Measurements from ENCODE around the gene FCHO2. TPM values are rescaled to one million over a fixed set of nuclear protein-coding genes. Genes with fewer than 3 reads are reported as not detected.

FCHO2 gene
- total RNA-seq, 1 experiment from 2014 or later: 5.1 TPM

DNA sequence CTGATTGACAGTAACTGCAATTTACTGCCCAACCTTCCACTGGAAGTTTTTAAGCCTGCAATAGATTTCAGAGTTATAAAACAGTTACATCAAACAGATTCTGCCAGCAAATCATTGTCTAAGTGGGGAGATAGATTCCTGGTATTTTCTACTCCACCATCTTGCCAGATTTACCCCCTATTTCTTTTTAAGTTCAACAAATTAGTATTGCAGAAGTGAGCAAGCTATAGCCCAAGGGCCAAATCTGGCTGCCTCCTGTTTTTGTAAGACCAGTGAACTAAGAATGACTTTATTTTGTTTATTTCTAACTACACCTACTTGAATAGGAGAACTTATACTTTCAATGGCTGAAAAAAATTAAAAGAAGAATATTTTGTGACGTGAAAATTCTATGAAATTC is 155.7 kb downstream of the FCHO2 start:
- no peak overlapping the region for H3K9ac ChIP-seq (ENCODE audit: low read length)
- no peaks in the 10 kb centered on the region for H3K9me2 ChIP-seq (replicated peaks; ENCODE audit: insufficient read depth, low read length)
- no peak overlapping the region for H3K27ac ChIP-seq (ENCODE audit: low read length)
- H2AFZ ChIP-seq (ENCODE audit: low read length): no peak overlapping the region
- no peaks in the 10 kb centered on the region for H3K27me3 ChIP-seq (ENCODE audit: low read length)
- DNase-seq: no peak
- no peak overlapping the region for H3K4me3 ChIP-seq (ENCODE audit: low read length)
- no peaks in the 10 kb centered on the region for H3K36me3 ChIP-seq (ENCODE audit: insufficient read depth, low read length)
- no peaks in the 10 kb centered on the region for H3K4me1 ChIP-seq (ENCODE audit: low read length)
- H3K79me2 ChIP-seq (ENCODE audit: low read length): no peaks in the 10 kb centered on the region
- no peaks in the 10 kb centered on the region for H3K9me3 ChIP-seq (ENCODE audit: low read length)
- no peaks in the 10 kb centered on the region for H4K20me1 ChIP-seq (ENCODE audit: insufficient read depth, low read depth, low read length)
- H3K4me2 ChIP-seq (ENCODE audit: low read depth, low read length, poor library complexity, severe bottlenecking): no peak overlapping the region

DNA sequence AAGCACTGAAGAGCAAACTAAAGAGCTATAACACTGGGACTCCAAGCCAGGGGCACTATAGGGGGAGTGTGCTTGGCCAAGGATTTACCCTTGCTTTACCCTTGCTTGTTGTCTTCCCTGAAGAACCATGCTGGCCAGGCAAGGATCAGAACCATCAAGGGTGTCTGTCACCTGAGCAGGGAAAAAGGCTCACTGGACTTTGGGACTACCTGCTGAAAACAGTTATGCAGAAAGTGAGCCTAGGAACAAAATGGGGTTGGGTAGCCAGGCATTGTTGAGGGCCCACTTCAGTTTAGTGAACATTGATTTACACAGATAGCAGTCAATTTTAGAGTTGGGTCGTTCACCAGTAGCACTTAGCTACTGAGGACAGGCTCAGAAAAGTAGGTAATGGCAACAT is 156.5 kb downstream of the FCHO2 start:
- no peaks in the 10 kb centered on the region for H3K4me1 ChIP-seq (ENCODE audit: low read length)
- H3K4me3 ChIP-seq (ENCODE audit: low read length): no peak overlapping the region
- no peak for DNase-seq
- no peaks in the 10 kb centered on the region for H4K20me1 ChIP-seq (ENCODE audit: insufficient read depth, low read depth, low read length)
- no peak overlapping the region for H3K9ac ChIP-seq (ENCODE audit: low read length)
- H3K9me2 ChIP-seq (replicated peaks; ENCODE audit: insufficient read depth, low read length): no peaks in the 10 kb centered on the region
- H3K4me2 ChIP-seq (ENCODE audit: low read depth, low read length, poor library complexity, severe bottlenecking): no peak overlapping the region
- no peaks in the 10 kb centered on the region for H3K27me3 ChIP-seq (ENCODE audit: low read length)
- no peak overlapping the region for H2AFZ ChIP-seq (ENCODE audit: low read length)
- H3K9me3 ChIP-seq (ENCODE audit: low read length): no peaks in the 10 kb centered on the region
- H3K27ac ChIP-seq (ENCODE audit: low read length): no peak overlapping the region
- H3K79me2 ChIP-seq (ENCODE audit: low read length): no peaks in the 10 kb centered on the region
- no peaks in the 10 kb centered on the region for H3K36me3 ChIP-seq (ENCODE audit: insufficient read depth, low read length)

- H2AFZ ChIP-seq (ENCODE audit: low read length): no peak overlapping the region
- no peaks in the 10 kb centered on the region for H3K9me3 ChIP-seq (ENCODE audit: low read length)
- no peaks in the 10 kb centered on the region for H3K36me3 ChIP-seq (ENCODE audit: insufficient read depth, low read length)
- no peak overlapping the region for H3K9ac ChIP-seq (ENCODE audit: low read length)
- H3K9me2 ChIP-seq (replicated peaks; ENCODE audit: insufficient read depth, low read length): no peaks in the 10 kb centered on the region
- no peak overlapping the region for H3K4me3 ChIP-seq (ENCODE audit: low read length)
- no peaks in the 10 kb centered on the region for H3K4me1 ChIP-seq (ENCODE audit: low read length)
- H3K79me2 ChIP-seq (ENCODE audit: low read length): no peaks in the 10 kb centered on the region
- DNase-seq: no peak
- H4K20me1 ChIP-seq (ENCODE audit: insufficient read depth, low read depth, low read length): no peaks in the 10 kb centered on the region
- H3K27ac ChIP-seq (ENCODE audit: low read length): no peak overlapping the region
- H3K4me2 ChIP-seq (ENCODE audit: low read depth, low read length, poor library complexity, severe bottlenecking): no peak overlapping the region
- H3K27me3 ChIP-seq (ENCODE audit: low read length): no peaks in the 10 kb centered on the region
These were observed 158.3 kb downstream of the FCHO2 start for GRCh38 chr5:73114044-73114688.

DNA sequence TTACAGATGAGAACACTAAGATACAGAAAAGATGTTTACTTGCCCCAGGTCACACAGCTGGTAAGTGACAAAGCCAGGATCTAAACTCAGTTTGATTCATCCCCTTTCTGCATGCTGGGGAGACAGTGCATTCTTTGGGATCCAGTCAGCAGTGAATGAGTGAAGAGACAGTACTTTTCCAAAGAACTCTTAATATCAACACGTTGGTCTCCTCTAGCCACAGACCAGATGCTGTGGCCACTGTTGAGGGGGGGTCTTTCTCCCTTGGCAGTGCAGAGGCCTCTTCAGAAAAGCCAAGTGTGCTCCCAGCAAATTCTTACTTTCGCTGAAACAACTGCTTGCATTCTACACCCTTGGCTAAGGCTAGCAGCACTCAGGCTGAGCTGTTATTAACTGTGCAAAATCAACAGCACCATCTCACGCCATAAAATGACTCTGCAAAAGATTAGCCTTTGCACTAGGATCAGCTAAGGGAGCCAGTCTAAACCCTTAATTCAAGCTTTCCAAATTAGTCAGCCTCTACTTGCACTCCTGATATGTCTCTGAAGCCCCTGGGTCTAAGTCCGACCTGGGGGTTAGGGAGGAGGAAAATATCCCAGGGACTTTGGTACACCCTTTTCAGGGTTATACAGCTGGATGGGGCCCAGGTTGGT is 159.7 kb downstream of the FCHO2 start:
- DNase-seq: no peak
- Histone ChIP-seq H3K9me3 (ENCODE audit: low read length) (no peaks in the 10 kb centered on the region), H3K9ac (ENCODE audit: low read length) (no peak overlapping the region), H2AFZ (ENCODE audit: low read length) (no peak overlapping the region), H3K4me2 (ENCODE audit: low read depth, low read length, poor library complexity, severe bottlenecking) (no peak overlapping the region), H3K4me3 (ENCODE audit: low read length) (no peak overlapping the region), H3K36me3 (ENCODE audit: insufficient read depth, low read length) (no peaks in the 10 kb centered on the region), H3K9me2 (replicated peaks; ENCODE audit: insufficient read depth, low read length) (no peaks in the 10 kb centered on the region), H3K79me2 (ENCODE audit: low read length) (no peaks in the 10 kb centered on the region), H3K4me1 (ENCODE audit: low read length) (no peaks in the 10 kb centered on the region), H4K20me1 (ENCODE audit: insufficient read depth, low read depth, low read length) (no peaks in the 10 kb centered on the region), H3K27me3 (ENCODE audit: low read length) (no peaks in the 10 kb centered on the region), H3K27ac (ENCODE audit: low read length) (no peak overlapping the region)

DNA sequence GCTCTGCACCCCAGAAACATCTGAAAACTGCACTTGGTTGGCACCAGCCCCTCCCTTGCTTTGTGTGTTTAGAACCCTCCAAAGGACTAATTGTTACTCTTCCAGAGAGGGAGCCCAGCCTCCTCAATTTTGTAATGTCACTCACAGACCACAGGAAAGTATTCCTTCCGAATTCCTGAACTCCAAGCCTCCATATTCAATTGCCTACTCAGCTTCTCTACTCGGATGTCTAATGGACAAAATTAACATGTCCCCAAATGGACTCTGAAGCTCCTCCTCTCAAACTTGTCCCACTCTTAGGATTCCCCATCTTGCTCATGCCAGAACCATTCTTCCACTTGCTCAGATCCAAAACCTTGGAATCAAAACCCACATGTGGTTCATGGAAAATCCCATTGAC is 160.7 kb downstream of the FCHO2 start:
- H3K27me3 ChIP-seq (ENCODE audit: low read length): no peaks in the 10 kb centered on the region
- no peaks in the 10 kb centered on the region for H3K9me2 ChIP-seq (replicated peaks; ENCODE audit: insufficient read depth, low read length)
- no peak overlapping the region for H3K27ac ChIP-seq (ENCODE audit: low read length)
- no peaks in the 10 kb centered on the region for H3K79me2 ChIP-seq (ENCODE audit: low read length)
- no peak for DNase-seq
- H3K9ac ChIP-seq (ENCODE audit: low read length): no peak overlapping the region
- H3K4me1 ChIP-seq (ENCODE audit: low read length): no peaks in the 10 kb centered on the region
- no peaks in the 10 kb centered on the region for H4K20me1 ChIP-seq (ENCODE audit: insufficient read depth, low read depth, low read length)
- no peak overlapping the region for H3K4me2 ChIP-seq (ENCODE audit: low read depth, low read length, poor library complexity, severe bottlenecking)
- no peak overlapping the region for H3K4me3 ChIP-seq (ENCODE audit: low read length)
- H2AFZ ChIP-seq (ENCODE audit: low read length): no peak overlapping the region
- H3K36me3 ChIP-seq (ENCODE audit: insufficient read depth, low read length): no peaks in the 10 kb centered on the region
- H3K9me3 ChIP-seq (ENCODE audit: low read length): no peaks in the 10 kb centered on the region

DNA sequence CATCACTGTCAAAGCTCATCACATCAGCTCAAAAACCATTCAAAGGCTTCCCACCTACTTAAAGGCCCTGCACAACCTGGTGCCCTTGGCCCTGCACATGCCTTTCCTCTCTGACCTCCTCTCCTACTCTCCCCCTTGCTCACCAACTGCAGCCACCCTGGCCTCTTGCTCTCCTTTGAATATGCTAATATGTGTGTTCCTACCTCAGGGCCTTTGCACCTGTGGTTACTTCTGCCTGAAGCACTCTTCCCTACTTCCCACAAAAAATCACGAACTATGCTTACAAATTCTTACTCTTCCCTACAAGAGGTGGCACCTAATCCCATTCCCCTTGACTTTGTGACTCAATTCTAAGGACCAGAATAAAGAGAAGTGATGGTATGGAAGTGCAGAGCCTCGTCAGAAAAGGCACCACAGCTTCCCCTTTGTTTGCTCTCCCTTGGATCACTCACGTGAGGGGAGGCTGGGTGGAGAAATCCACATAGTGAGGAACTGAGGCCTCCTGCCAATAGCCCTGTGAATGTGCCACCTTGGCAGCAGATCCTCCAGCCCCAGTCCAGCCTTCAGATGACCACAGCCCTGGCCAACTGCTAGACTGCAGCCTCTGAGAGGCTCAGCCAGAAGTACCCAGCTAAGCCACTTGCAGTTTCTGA is 161.4 kb downstream of the FCHO2 start:
- no peak for DNase-seq
- Histone ChIP-seq H3K27ac (ENCODE audit: low read length) (no peak overlapping the region), H3K4me3 (ENCODE audit: low read length) (no peak overlapping the region), H3K4me2 (ENCODE audit: low read depth, low read length, poor library complexity, severe bottlenecking) (no peak overlapping the region), H3K9me3 (ENCODE audit: low read length) (no peaks in the 10 kb centered on the region), H3K79me2 (ENCODE audit: low read length) (no peaks in the 10 kb centered on the region), H3K4me1 (ENCODE audit: low read length) (no peaks in the 10 kb centered on the region), H3K36me3 (ENCODE audit: insufficient read depth, low read length) (no peaks in the 10 kb centered on the region), H3K9ac (ENCODE audit: low read length) (no peak overlapping the region), H3K9me2 (replicated peaks; ENCODE audit: insufficient read depth, low read length) (no peaks in the 10 kb centered on the region), H3K27me3 (ENCODE audit: low read length) (no peaks in the 10 kb centered on the region), H4K20me1 (ENCODE audit: insufficient read depth, low read depth, low read length) (no peaks in the 10 kb centered on the region), H2AFZ (ENCODE audit: low read length) (no peak overlapping the region)

DNA sequence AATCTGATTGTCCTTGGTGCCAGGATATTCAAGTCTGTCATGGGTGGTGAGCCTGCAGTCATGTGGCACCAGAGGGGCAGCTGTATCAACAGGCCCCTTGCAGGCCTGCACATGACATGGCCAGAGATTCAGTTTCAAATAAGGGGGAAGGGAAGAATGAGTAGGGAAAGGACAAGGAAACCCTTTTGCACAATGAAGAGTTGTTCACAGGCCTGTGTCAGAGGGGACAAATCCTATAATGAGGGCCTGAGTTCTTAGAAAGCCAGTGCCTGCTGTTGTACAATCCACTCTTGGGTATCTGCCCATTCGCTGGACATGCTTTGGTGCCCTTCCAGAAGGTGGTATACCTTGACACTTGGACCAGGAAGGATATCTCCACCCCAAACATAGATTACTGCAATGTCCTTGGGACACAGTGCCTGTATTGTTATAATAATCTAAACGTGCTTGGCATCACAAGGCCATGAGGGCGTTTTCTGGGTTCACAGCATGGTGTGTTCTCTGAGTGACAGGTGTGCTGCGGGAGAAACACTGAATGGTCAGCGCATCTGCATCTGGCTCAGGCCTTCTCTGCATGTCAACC is 162.6 kb downstream of the FCHO2 start:
- Histone ChIP-seq H3K9ac (ENCODE audit: low read length) (no peak overlapping the region), H4K20me1 (ENCODE audit: insufficient read depth, low read depth, low read length) (no peaks in the 10 kb centered on the region), H3K4me2 (ENCODE audit: low read depth, low read length, poor library complexity, severe bottlenecking) (no peak overlapping the region), H3K9me3 (ENCODE audit: low read length) (no peaks in the 10 kb centered on the region), H3K27ac (ENCODE audit: low read length) (no peak overlapping the region), H3K9me2 (replicated peaks; ENCODE audit: insufficient read depth, low read length) (no peaks in the 10 kb centered on the region), H3K4me3 (ENCODE audit: low read length) (no peak overlapping the region), H2AFZ (ENCODE audit: low read length) (no peak overlapping the region), H3K79me2 (ENCODE audit: low read length) (no peaks in the 10 kb centered on the region), H3K4me1 (ENCODE audit: low read length) (no peaks in the 10 kb centered on the region), H3K27me3 (ENCODE audit: low read length) (no peaks in the 10 kb centered on the region), H3K36me3 (ENCODE audit: insufficient read depth, low read length) (no peaks in the 10 kb centered on the region)
- DNase-seq: no peak

- no peaks in the 10 kb centered on the region for H3K27me3 ChIP-seq (ENCODE audit: low read length)
- no peak overlapping the region for H3K4me3 ChIP-seq (ENCODE audit: low read length)
- no peak for DNase-seq
- no peaks in the 10 kb centered on the region for H3K9me3 ChIP-seq (ENCODE audit: low read length)
- H3K4me2 ChIP-seq (ENCODE audit: low read depth, low read length, poor library complexity, severe bottlenecking): no peak overlapping the region
- H3K36me3 ChIP-seq (ENCODE audit: insufficient read depth, low read length): no peaks in the 10 kb centered on the region
- H4K20me1 ChIP-seq (ENCODE audit: insufficient read depth, low read depth, low read length): no peaks in the 10 kb centered on the region
- no peaks in the 10 kb centered on the region for H3K79me2 ChIP-seq (ENCODE audit: low read length)
- no peak overlapping the region for H3K9ac ChIP-seq (ENCODE audit: low read length)
- no peak overlapping the region for H2AFZ ChIP-seq (ENCODE audit: low read length)
- H3K9me2 ChIP-seq (replicated peaks; ENCODE audit: insufficient read depth, low read length): no peaks in the 10 kb centered on the region
- no peaks in the 10 kb centered on the region for H3K4me1 ChIP-seq (ENCODE audit: low read length)
- H3K27ac ChIP-seq (ENCODE audit: low read length): no peak overlapping the region
These were observed 163.8 kb downstream of the FCHO2 start for GRCh38 chr5:73119451-73120157.
